ENCODE measurements around the gene TTC7B.

- TF ChIP-seq EZH2phosphoT487 (IDR thresholded peaks at IDR 0.05; ENCODE audit: borderline replicate concordance) (no peak), POLR2AphosphoS5 (IDR thresholded peaks at IDR 0.05; ENCODE audit: low read depth, low read length) (no peak), CTCF (IDR thresholded peaks at IDR 0.05 in 2 of 3, conservative IDR thresholded peaks at IDR 0.05 in 1 of 3; ENCODE audit: borderline replicate concordance in 1 of 3, insufficient read depth in 1 of 3, low read depth in 2 of 3, low read length in 2 of 3) (no peak), EZH2 (IDR thresholded peaks at IDR 0.05) (no peak)
Observed at GRCh38 chr14:90642244-90642717, 173.9 kb downstream of the TTC7B start.
